Activated CD4-positive, alpha-beta T cell treated with anti-CD3 and anti-CD28 coated beads, Interleukin-2, amount 50 U/mL, for 4 hours (primary cell): ENCODE measurements around the gene UNC13C.

Source experiments
- DNase-seq, 2 experiments: peaks; one replicate each; pipeline ENCODE4 v3.0.0-alpha.2; 2020

The UNC13C gene

GRCh38 chr15:54576298-54576935 lies 598.2 kb downstream of the UNC13C start:
- no peak for DNase-seq

- DNase-seq, result no peak
Measured at GRCh38 chr15:54577476-54578250, 599.4 kb downstream of the UNC13C start.

GRCh38 chr15:54579855-54580254 lies 601.6 kb downstream of the UNC13C start:
- no peak for DNase-seq

GRCh38 chr15:54580643-54581042 lies 602.4 kb downstream of the UNC13C start:
- no peak for DNase-seq

DNA sequence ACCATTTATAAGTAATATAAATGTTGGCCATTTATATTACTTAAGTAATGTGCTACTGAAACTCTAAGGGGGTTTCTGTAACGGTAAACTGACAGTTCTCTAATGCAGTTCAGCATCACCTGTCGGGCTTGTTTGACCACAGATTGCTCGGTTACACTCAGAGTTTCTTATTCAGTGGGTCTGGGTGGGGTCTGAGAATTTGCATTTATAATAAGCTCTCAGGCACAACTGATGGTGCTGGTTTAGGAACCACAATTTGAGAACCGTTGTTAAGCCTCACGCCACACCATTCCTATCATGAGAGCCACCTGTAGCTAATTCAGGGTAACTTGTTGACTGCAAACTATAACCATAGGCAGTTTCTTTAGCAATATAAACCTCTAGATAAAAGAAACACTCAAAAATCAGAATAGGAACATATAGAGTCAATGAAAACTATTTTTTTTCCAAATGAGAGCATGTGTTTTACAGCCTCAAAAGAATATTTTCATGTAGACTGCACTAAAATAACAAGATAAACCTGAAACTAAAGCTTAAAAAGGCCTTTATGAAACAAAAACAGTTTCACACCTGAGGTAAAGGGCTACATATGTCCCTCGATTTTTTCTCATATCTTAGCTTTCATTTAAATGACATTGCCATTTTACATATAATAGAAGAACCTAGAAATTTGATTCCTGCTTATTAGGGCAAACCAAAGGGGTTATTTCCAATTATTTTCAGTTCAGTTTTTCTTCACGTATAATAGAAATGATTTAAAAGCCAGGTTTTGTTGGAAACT lies 604.8 kb downstream of the UNC13C start:
- no peak for DNase-seq

DNA sequence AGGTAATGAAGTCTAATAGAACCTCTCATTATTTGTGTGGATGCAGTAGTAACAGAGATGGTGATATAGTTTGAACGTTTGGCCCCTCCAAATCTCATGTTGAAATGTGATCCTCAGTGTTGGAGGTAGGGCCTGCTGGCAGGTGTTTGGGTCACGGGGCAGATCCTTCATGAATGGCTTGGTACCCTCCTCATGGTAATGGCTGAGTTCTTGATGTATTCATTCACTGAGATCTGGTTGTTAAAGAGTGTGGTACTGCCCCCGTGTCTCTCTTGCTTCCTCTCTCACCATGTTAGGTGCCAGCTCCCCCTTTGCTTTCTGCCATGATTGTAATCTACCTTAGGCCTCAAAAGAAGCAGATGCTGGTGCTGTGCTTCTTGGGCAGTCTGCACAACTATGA lies 606.8 kb downstream of the UNC13C start:
- DNase-seq, result no peak

- no peak for DNase-seq
Measured at GRCh38 chr15:54594115-54594514, 615.9 kb downstream of the UNC13C start.

GRCh38 chr15:54599386-54599785 lies 621.1 kb downstream of the UNC13C start:
- DNase-seq, result no peak

GRCh38 chr15:54605043-54605442 lies 626.8 kb downstream of the UNC13C start:
- DNase-seq, result no peak

GRCh38 chr15:54605556-54605955 lies 627.3 kb downstream of the UNC13C start:
- DNase-seq, result no peak

DNA sequence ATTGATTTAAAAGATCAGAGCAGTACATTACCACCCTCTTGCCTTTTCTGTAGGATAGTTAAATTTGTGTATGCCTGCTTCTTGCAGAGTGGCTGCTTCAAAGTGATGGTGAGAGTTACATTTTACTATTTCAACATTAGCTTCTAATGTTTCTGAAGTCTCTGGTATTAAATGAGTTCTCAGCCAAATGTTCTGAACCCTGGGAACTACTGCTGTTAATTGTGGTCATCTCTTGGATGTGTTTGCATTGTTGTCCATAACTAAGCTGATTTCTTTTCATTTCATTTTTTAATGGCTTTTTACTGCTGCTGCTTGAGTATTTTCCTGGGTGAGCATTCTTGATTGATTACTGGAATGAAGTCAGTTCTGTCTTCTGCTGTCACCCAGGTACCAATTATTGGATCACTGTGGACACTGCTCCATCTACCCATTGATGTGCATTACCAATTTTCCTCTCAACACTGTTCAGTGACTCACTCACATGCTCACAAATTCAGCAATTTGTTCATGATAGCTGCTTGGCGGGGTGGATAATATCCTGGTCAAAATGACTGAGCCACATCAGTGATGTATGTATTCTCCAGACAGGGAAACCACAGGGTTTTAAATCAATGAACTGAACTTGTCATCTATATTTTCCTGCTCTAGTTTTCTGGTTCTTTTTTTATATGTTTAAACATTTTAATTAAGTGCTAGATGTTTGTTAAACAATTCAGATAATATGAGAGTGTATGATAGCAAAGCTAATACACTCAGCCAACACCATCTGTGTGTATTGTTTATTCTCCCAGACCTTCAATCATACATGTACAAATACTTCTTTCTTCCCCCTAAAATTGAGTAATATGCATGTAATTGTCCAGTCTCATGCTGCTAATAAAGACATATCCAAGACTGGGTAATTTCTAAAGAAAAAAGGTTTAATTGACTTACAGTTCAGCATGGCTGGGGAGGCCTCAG lies 630.9 kb downstream of the UNC13C start:
- DNase-seq, result no peak

- DNase-seq, result no peak
Measured at GRCh38 chr15:54618120-54618519, 639.9 kb downstream of the UNC13C start.

GRCh38 chr15:54619180-54619579 lies 640.9 kb downstream of the UNC13C start:
- DNase-seq, result no peak

- no peak for DNase-seq
Measured at GRCh38 chr15:54620916-54621315, 642.7 kb downstream of the UNC13C start.

DNA sequence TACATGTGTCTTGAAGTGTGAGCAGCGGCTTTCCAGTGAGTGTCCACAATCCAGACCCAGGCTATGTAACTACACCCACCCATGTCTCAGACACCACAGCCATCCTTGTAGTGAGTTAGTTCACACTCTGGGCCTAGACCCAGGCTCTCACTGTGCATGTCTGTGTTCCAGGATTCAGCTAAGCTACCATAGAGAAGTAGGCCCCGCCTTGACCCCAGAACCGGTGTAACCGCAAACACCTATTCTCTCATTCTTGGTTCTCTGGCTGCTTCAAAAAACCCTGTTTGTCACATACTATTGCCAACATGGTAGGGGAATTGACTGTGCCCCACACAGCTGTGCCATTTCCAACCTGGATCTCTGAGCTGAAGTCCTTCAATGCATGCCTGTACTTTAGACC lies 657.9 kb downstream of the UNC13C start:
- DNase-seq, result no peak

GRCh38 chr15:54638666-54639065 lies 660.4 kb downstream of the UNC13C start:
- DNase-seq, result no peak

- no peak for DNase-seq
Measured at GRCh38 chr15:54640873-54641272, 662.6 kb downstream of the UNC13C start.

DNA sequence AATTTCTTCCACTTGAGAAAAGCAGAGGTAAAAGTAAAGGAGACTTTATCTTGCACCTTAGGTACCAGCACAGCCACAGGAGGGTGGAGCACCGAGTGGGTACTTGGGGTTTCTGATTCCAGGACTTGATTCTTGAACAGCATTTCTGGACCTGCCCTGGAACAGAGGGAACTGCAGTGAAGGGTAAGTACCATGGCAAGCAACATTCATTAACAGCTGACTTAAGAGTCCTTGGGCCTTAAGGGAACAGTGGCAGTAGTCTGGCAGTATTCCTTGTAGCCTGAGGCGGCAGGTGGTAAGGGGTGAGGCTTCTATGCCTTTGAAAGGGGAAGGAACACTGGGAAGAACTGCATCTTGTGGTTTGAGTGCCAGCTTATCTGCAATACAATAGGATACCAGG lies 666.6 kb downstream of the UNC13C start:
- DNase-seq, result no peak

DNA sequence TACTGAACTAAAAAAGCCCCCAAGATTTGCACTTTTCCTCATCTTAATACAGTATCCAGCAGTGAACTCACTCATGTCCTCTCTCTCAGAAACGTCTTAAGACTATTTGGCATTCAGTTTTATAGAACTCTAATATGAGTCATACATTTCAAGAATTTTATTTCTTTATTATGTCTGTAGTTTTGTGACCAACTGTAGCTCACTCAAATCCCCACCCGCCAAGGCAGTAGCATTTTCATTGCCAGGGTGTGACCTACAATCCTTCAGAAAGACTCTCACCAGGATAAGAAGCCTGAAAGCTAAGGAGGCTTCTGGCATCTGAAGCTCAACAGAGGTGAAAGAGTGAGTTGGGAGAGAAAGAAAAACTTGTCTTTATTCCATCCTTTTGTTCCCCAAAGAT lies 681.4 kb downstream of the UNC13C start:
- no peak for DNase-seq

- DNase-seq, result no peak
Measured at GRCh38 chr15:54660356-54660755, 682.1 kb downstream of the UNC13C start.

DNA sequence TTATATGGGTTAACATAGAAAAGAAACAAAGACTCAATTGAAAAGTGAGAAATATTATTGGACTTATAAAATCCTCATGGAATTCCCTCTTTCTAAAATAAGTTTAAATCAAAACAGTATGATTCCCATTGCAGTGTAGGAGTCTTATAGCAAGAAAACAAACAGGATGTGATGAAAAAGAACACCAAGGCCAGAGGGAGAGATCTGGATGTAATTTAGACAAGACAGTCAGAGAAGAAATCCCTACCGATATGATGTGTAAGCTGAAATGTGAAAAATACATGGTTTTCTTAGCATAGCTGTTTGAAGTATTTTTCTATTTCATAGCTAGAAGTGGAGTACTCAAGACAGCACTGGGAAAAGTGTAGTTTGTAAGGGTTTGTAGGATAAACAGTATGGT lies 697.0 kb downstream of the UNC13C start:
- no peak for DNase-seq

- no peak for DNase-seq
Measured at GRCh38 chr15:54681584-54681983, 703.3 kb downstream of the UNC13C start.
